ENCODE results near the gene MBD1. TPM values are rescaled to one million over a fixed set of nuclear protein-coding genes. Genes with fewer than 3 reads are reported as not detected.

Gene MBD1
- total RNA-seq, 2 donors from 2014 or later = 65.4 to 121 TPM

DNA sequence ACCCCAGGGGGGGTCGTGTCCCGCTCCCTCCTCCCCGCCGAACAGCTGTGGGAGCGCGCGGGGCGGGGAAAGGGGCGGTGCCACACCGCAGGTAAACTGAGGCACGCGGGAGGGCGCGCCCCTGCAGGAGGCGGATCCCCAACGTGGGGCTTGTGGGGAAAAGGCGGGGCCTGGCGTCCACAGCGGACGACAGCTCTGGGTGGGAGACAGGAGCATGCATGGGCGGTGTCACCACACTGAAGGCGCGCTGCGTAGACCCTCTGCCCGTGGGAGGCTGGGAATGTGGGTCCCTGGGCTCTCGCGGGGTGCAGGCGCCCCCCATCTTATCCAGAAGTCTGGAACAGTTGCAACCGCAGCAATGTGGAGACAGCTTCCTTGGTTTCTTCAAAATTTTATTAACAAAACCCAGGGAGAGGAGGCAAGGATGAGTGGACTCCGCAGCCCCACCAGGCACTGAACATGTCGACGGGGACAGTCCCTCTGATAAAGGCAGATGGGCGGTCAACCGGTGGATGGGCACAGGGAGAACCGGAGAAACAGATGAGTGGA, 723 bp upstream of the MBD1 start:
- intact Hi-C loops (cut with DNase I) = loop anchor here (10.0 kb wide), 5 partner anchors 283 to 787 kb away; partner anchors contain the start of genes ACAA2, MAPK4, ME2 and RPL17
- TF ChIP-seq POLR2AphosphoS5 (IDR thresholded peaks at IDR 0.05) (no peak), POLR2A (IDR thresholded peaks at IDR 0.05) (no peak), CTCF (IDR thresholded peaks at IDR 0.05) (no peak)
- Histone ChIP-seq H3K27ac (peak overlapping the region; percentile 89 to 93), H3K9me3 (no peaks in the 10 kb centered on the region), H3K4me3 (peak overlapping the region; percentile 52 to 95), H3K36me3 (peaks cover 0 to 3% of the 10 kb centered on the region in 2 donors), H3K4me1 (replicated peaks) (peaks cover 11% of the 10 kb centered on the region), H3K27me3 (replicated peaks; ENCODE audit: insufficient read depth) (no peaks in the 10 kb centered on the region)
- 55% methylated on average over 22 of the region's 35 CpGs for WGBS
- DNase-seq (ENCODE audit: low spot score) = no peak

- WGBS = 2% methylated on average over 16 of the region's 16 CpGs
- intact Hi-C loops (cut with DNase I) = loop anchor here (10.0 kb wide), 5 partner anchors 284 to 786 kb away; partner anchors contain the start of genes ACAA2, MAPK4, ME2 and RPL17
Observed at GRCh38 chr18:50280707-50281294, 522 bp downstream of the MBD1 start.

DNA sequence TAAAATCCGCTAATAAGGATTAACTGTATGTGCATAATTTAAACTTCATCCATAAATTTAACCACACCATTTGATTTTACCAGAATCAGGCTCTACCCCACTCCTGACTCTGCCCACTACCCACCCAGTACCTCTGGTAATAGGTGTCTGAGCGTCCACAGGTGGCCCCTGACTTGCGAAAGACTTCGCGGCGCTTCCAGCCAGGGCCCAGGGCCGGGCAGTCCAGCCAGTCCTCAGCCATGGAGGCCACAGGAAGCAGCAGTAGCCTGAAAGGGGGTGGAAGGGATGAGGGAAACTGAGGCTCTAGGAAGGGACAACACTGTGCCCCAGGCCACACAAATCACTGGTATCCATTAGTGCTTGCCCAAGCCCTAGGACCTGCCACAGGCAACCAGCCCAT, 1.6 kb downstream of the MBD1 start:
- H3K36me3 ChIP-seq = peaks cover 19 to 20% of the 10 kb centered on the region in 2 donors

More at GRCh38 chr18:50280707-50281294, 522 bp downstream of the MBD1 start:
- H3K4me3 ChIP-seq = peak overlapping the region; percentile 52 to 95
- H3K27me3 ChIP-seq (replicated peaks; ENCODE audit: insufficient read depth) = no peaks in the 10 kb centered on the region
- peak overlapping the region; percentile 89 to 93 for H3K27ac ChIP-seq
- TF ChIP-seq POLR2AphosphoS5 (IDR thresholded peaks at IDR 0.05) (no peak), CTCF (IDR thresholded peaks at IDR 0.05) (no peak), POLR2A (IDR thresholded peaks at IDR 0.05) (no peak)
- H3K36me3 ChIP-seq = peaks cover 10 to 11% of the 10 kb centered on the region in 2 donors
- no peaks in the 10 kb centered on the region for H3K9me3 ChIP-seq
- H3K4me1 ChIP-seq (replicated peaks) = peaks cover 11% of the 10 kb centered on the region
- no peak for DNase-seq (ENCODE audit: low spot score)

DNA sequence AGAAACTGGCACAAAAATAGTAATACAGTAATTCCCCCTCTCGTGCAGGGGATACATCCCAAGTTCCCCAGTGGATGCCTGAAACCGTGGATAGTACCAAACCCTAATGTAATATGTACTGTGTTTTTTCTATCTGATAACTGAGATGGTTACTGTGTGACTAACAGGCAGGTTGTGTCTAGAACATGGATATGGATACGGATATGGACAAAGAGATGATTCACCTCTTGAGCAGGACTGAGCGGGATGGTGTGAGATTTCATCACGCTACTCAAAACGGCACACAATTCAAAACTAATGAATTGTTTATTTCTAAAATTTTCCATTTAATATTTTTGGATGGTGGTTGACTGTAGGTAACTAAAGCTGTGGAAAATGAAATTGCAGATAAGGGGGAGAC, 3.4 kb downstream of the MBD1 start:
- TF ChIP-seq POLR2A (IDR thresholded peaks at IDR 0.05) = no peak
- no peak for TF ChIP-seq CTCF (IDR thresholded peaks at IDR 0.05)
- TF ChIP-seq POLR2AphosphoS5 (IDR thresholded peaks at IDR 0.05) = no peak
- WGBS = 82% methylated on average over 6 of the region's 6 CpGs

More for the DNA sequence above, 1.6 kb downstream of the MBD1 start:
- H3K4me3 ChIP-seq = no peak overlapping the region
- intact Hi-C loops (cut with DNase I) = loop anchor here (10.0 kb wide), 5 partner anchors 285 to 785 kb away; partner anchors contain the start of genes ACAA2, MAPK4, ME2 and RPL17
- 92% methylated on average over 7 of the region's 7 CpGs for WGBS
- TF ChIP-seq POLR2AphosphoS5 (IDR thresholded peaks at IDR 0.05) (no peak), POLR2A (IDR thresholded peaks at IDR 0.05) (no peak)
- no peak for DNase-seq (ENCODE audit: low spot score)
- no peaks in the 10 kb centered on the region for H3K9me3 ChIP-seq
- no peaks in the 10 kb centered on the region for H3K27me3 ChIP-seq (replicated peaks; ENCODE audit: insufficient read depth)
- H3K4me1 ChIP-seq (replicated peaks) = peaks cover 11% of the 10 kb centered on the region
- no peak overlapping the region for H3K27ac ChIP-seq

DNA sequence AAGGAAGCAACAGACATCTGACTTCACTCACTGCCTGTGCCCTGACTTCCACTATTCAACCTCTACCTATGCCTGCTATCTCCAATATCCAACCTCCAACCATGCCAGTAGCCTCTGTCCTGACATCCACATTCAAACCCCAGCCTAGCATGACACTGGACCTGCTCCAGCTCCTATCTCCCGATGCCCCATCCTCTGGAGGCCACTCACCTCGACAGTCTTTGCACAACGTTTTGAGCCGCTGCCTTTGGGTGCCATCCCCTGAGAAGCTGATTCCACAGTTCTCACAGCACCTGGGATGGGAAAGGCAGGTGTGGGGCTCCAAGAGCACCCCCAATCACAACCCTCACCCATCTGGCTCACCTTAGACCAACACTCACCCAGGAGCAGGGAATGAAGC, 4.9 kb downstream of the MBD1 start:
- Histone ChIP-seq H3K27ac (no peak overlapping the region), H3K36me3 (peaks cover 39 to 44% of the 10 kb centered on the region in 2 donors), H3K4me3 (no peak overlapping the region), H3K27me3 (replicated peaks; ENCODE audit: insufficient read depth) (no peaks in the 10 kb centered on the region), H3K4me1 (replicated peaks) (peaks cover 8% of the 10 kb centered on the region), H3K9me3 (no peaks in the 10 kb centered on the region)
- intact Hi-C loops (cut with DNase I) = no loop called here
- DNase-seq (ENCODE audit: low spot score) = no peak
- TF ChIP-seq POLR2AphosphoS5 (IDR thresholded peaks at IDR 0.05) = no peak
- TF ChIP-seq CTCF (IDR thresholded peaks at IDR 0.05) = no peak
- TF ChIP-seq POLR2A (IDR thresholded peaks at IDR 0.05) = no peak
- 94% methylated on average over 4 of the region's 4 CpGs for WGBS

More for the DNA sequence above, 3.4 kb downstream of the MBD1 start:
- DNase-seq (ENCODE audit: low spot score) = no peak
- Histone ChIP-seq H3K27ac (no peak overlapping the region), H3K4me1 (replicated peaks) (peaks cover 11% of the 10 kb centered on the region), H3K27me3 (replicated peaks; ENCODE audit: insufficient read depth) (no peaks in the 10 kb centered on the region), H3K9me3 (no peaks in the 10 kb centered on the region), H3K4me3 (no peak overlapping the region), H3K36me3 (peaks cover 32 to 34% of the 10 kb centered on the region in 2 donors)
- intact Hi-C loops (cut with DNase I) = no loop called here
